Brain microvascular endothelial cell (primary cell): Measurements from ENCODE around the gene HSPA12B.

Experiments used
- DNase-seq: peaks from one replicate; pipeline ENCODE4 v3.0.0-alpha.2; 2020
- H3K27ac ChIP-seq: fragments of 250-450 bp; sonication (Bioruptor Pico); 2 replicates; pipeline ENCODE4 v1.5.1; 2020; ENCODE audit warnings: mild to moderate bottlenecking, moderate library complexity
- H3K27me3 ChIP-seq: fragments of 250-450 bp; sonication (Bioruptor Pico); replicated peaks from 2 replicates; pipeline ENCODE4 v1.5.1; 2020; ENCODE audit warnings: mild to moderate bottlenecking
- H3K36me3 ChIP-seq: fragments of 250-450 bp; sonication (Bioruptor Pico); replicated peaks from 2 replicates; pipeline ENCODE4 v1.5.1; 2020; ENCODE audit warnings: mild to moderate bottlenecking
- H3K4me3 ChIP-seq: 2 replicates; pipeline ENCODE4 v1.5.1; 2011; ENCODE audit warnings: low read depth, mild to moderate bottlenecking, control low read depth, low read length, moderate library complexity
- in situ Hi-C: cut with HindIII; loops from 2 replicates; pipeline ENCODE4 v1.10.0; 2017; ENCODE audit warnings: low sequenced_read_pairs, low pct_ligation_motif_present
- TF ChIP-seq, protein P1 (sequence below): IDR thresholded peaks from 2 replicates; pipeline ENCODE4 v1.5.1; 2011; ENCODE audit warnings: low read depth, mild to moderate bottlenecking, moderate library complexity, low read length, control low read depth, inconsistent platforms; ENCODE audit errors: missing control alignments

Gene HSPA12B

DNA sequence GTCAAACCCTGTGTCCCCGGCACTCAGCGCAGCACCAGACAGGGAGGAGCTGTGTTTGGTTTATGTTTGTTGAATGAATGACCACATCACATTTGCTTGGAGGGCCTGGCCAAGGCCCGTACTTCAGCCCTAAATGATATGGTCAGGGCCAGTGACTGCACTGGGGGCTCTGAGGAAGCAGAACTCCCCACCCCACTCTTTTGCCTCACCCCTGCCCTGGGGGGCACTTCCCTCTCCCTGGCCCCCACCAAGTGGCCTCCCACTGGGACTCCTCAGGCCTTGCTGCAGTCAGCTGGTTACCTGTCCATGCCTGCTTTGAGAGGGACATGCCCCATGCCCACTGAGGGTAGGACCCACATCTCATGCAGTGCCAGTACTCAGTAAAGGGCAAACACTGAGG lies 32.2 kb downstream of the HSPA12B start:
- TF ChIP-seq, protein P1, sequence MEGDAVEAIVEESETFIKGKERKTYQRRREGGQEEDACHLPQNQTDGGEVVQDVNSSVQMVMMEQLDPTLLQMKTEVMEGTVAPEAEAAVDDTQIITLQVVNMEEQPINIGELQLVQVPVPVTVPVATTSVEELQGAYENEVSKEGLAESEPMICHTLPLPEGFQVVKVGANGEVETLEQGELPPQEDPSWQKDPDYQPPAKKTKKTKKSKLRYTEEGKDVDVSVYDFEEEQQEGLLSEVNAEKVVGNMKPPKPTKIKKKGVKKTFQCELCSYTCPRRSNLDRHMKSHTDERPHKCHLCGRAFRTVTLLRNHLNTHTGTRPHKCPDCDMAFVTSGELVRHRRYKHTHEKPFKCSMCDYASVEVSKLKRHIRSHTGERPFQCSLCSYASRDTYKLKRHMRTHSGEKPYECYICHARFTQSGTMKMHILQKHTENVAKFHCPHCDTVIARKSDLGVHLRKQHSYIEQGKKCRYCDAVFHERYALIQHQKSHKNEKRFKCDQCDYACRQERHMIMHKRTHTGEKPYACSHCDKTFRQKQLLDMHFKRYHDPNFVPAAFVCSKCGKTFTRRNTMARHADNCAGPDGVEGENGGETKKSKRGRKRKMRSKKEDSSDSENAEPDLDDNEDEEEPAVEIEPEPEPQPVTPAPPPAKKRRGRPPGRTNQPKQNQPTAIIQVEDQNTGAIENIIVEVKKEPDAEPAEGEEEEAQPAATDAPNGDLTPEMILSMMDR = no peak
- H3K4me3 ChIP-seq = no peak overlapping the region
- peaks cover 4% of the 10 kb centered on the region for H3K36me3 ChIP-seq
- in situ Hi-C loops = no loop called here
- DNase-seq = no peak
- no peak overlapping the region for H3K27ac ChIP-seq
- H3K27me3 ChIP-seq = no peaks in the 10 kb centered on the region

DNA sequence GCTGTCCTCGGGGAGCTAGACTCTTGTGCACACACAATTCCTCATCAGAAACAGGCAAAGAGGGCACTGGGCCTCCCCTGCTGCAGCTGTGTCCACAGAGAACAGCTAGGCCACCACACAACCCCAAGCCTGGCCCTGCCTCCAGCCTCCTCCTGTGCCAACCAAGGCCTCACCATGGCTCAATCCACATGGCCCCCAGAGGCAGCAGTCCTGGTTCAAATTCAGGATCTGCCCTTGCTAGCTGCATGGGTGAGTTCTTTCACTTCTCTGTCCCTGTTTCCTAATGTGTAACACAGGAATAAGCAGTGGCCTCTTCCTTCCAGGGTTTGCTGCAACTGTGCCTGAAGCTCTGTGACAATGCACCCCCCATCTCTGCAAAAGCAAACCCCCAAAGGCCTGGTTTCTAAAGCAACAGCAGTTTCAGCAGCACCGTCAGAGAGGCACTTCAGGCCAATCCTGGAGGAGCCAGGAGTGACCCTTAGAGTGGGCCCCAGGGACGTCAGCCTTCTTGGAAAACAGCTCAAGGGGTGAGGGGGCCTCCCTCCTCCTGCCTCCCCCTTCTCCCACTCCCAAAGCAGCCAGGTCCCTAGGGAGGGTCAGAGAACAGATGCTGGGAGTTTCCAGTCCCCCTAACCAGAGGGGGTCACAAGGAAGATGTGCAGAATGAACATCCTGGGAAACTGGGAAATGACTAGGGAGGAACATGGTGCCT lies 32.8 kb downstream of the HSPA12B start:
- Histone ChIP-seq H3K36me3 (peaks cover 4% of the 10 kb centered on the region), H3K27ac (no peak overlapping the region), H3K4me3 (no peak overlapping the region), H3K27me3 (no peaks in the 10 kb centered on the region)
- DNase-seq = no peak
- TF ChIP-seq, protein P1 = no peak
- in situ Hi-C loops = no loop called here

DNA sequence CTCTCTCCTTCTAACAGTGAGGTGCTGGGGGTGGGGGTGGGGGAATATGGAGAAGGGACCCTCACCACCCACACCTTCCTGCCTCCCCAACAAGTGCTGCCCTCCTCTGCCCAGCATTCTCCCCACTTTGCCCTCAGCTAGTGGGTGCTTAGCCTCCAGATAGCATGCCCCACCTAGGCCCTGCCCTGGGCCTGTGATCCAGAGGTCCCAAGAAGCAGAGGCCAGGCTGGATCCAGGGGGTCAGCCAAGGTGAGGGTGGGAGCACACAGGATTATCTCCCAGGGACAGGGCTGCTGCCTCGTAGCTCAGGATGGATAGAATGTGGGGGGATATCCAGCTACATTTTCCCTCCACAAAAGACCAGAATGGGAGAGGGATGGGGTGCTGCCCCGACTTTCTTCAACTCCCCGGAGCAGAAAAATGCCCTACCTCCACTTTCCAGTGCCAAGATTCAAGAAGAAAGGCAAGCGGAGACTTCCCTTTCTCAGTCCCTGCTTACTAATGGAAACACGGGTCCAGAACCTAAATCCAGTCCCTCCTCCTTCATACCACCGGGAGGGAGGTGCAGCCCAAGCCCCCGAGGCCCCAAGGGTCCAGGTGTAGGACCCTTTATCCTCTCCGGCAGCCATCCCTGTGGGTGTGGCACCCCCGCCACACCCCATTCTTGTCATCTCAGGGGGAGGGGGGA lies 34.1 kb downstream of the HSPA12B start:
- TF ChIP-seq, protein P1 = no peak
- H3K27ac ChIP-seq = no peak overlapping the region

GRCh38 chr20:3767110-3767426 lies 34.6 kb downstream of the HSPA12B start:
- DNase-seq = no peak
- Histone ChIP-seq H3K36me3 (no peaks in the 10 kb centered on the region), H3K27me3 (no peaks in the 10 kb centered on the region), H3K27ac (no peak overlapping the region), H3K4me3 (peak overlapping the region; percentile 74)
- TF ChIP-seq, protein P1 = no peak
- in situ Hi-C loops = no loop called here

More for the DNA sequence above, 34.1 kb downstream of the HSPA12B start:
- no peak for DNase-seq
- H3K27me3 ChIP-seq = no peaks in the 10 kb centered on the region
- in situ Hi-C loops = no loop called here
- H3K36me3 ChIP-seq = peaks cover 2% of the 10 kb centered on the region
- H3K4me3 ChIP-seq = peak overlapping the region; percentile 74

GRCh38 chr20:3767427-3768341 lies 35.2 kb downstream of the HSPA12B start, which contains the start of gene ADISSP:
TSS of gene ADISSP (minus strand) at chr20:3767753. CDS start at chr20:3760100, 7,653 bp downstream.
- TF ChIP-seq, protein P1 = peak; percentile 29
- H3K36me3 ChIP-seq = no peaks in the 10 kb centered on the region
- peak within 1 kb of the TSS; percentile 67 for H3K27ac ChIP-seq
- H3K27me3 ChIP-seq = no peaks in the 10 kb centered on the region
- in situ Hi-C loops = no loop called here
- H3K4me3 ChIP-seq = peak within 1 kb of the TSS; percentile 77
- peak; percentile 97 for DNase-seq
